KMS-11 (cell line): ENCODE measurements around the gene DUSP6.

Source experiments
- H2AFZ ChIP-seq: fragments of 200-600 bp; sonication (generic); 2 replicates; pipeline ENCODE4 v1.6.1; 2016; ENCODE audit warnings: antibody characterized with exemption, mixed run types, low read depth
- H3K27ac ChIP-seq: fragments of 200-600 bp; sonication (generic); 2 replicates; pipeline ENCODE4 v1.6.1; 2016; ENCODE audit warnings: mild to moderate bottlenecking, mixed run types
- H3K27me3 ChIP-seq: fragments of 200-600 bp; sonication (generic); 2 replicates; pipeline ENCODE4 v1.6.1; 2017; ENCODE audit warnings: mild to moderate bottlenecking, low read depth, mixed run types, moderate library complexity; ENCODE audit not compliant: insufficient read depth
- H3K36me3 ChIP-seq: fragments of 200-600 bp; sonication (generic); 2 replicates; pipeline ENCODE4 v1.6.1; 2017; ENCODE audit warnings: mild to moderate bottlenecking, mixed run types; ENCODE audit not compliant: insufficient read depth
- H3K4me1 ChIP-seq: fragments of 200-600 bp; sonication (generic); 2 replicates; pipeline ENCODE4 v1.6.1; 2016; ENCODE audit warnings: mild to moderate bottlenecking, low read depth, mixed run types; ENCODE audit not compliant: poor library complexity, severe bottlenecking
- H3K4me2 ChIP-seq: fragments of 200-600 bp; sonication (generic); 2 replicates; pipeline ENCODE4 v1.7.0; 2016; ENCODE audit warnings: mild to moderate bottlenecking, mixed run types
- H3K4me3 ChIP-seq: fragments of 200-600 bp; sonication (generic); IDR thresholded peaks from 2 replicates; pipeline ENCODE4 v1.6.1; 2017; ENCODE audit warnings: low read depth, low read length, mixed read lengths; ENCODE audit not compliant: insufficient read depth
- H3K79me2 ChIP-seq: fragments of 200-600 bp; sonication (generic); 2 replicates; pipeline ENCODE4 v1.6.1; 2016; ENCODE audit warnings: low read depth, mixed run types; ENCODE audit not compliant: insufficient read depth
- H3K9ac ChIP-seq: fragments of 200-600 bp; sonication (generic); 2 replicates; pipeline ENCODE4 v1.6.1; 2016; ENCODE audit warnings: mild to moderate bottlenecking, mixed run types
- H4K20me1 ChIP-seq: fragments of 200-600 bp; sonication (generic); 2 replicates; pipeline ENCODE4 v1.6.1; 2016; ENCODE audit warnings: mild to moderate bottlenecking, mixed run types; ENCODE audit not compliant: insufficient read depth
- CTCF ChIP-seq: fragments of 200-600 bp; sonication (generic); conservative IDR thresholded peaks from 2 replicates; pipeline ENCODE4 v1.6.1; 2017; ENCODE audit warnings: low read depth, mild to moderate bottlenecking, antibody characterized with exemption, low read length, moderate library complexity, mixed read lengths

Gene DUSP6

GRCh38 chr12:89353188-89353822, 1.0 kb upstream of the DUSP6 start:
- peak overlapping the region; percentile 100 for H3K4me2 ChIP-seq

GRCh38 chr12:89352242-89352491, 134 bp downstream of the DUSP6 start:
- Histone ChIP-seq H3K27me3 (no peaks in the 10 kb centered on the region), H3K4me1 (peaks cover 30% of the 10 kb centered on the region), H3K9ac (peak overlapping the region; percentile 87), H3K4me2 (peak overlapping the region; percentile 88), H3K27ac (peak overlapping the region; percentile 99), H3K36me3 (peaks cover 12% of the 10 kb centered on the region; the same call in 1 of the 2 replicates), H3K79me2 (peaks cover 51% of the 10 kb centered on the region), H4K20me1 (no peaks in the 10 kb centered on the region), H2AFZ (no peak overlapping the region), H3K4me3 (no peak overlapping the region)
- no peak for TF ChIP-seq CTCF

More at GRCh38 chr12:89353188-89353822, 1.0 kb upstream of the DUSP6 start:
- TF ChIP-seq CTCF = no peak
- Histone ChIP-seq H3K4me1 (peaks cover 19% of the 10 kb centered on the region), H4K20me1 (no peaks in the 10 kb centered on the region), H3K4me3 (no peak overlapping the region), H3K9ac (peak overlapping the region; percentile 87), H3K27ac (peak overlapping the region; percentile 99), H3K36me3 (peaks cover 10% of the 10 kb centered on the region; the same call in 1 of the 2 replicates), H3K27me3 (no peaks in the 10 kb centered on the region), H3K79me2 (peaks cover 40% of the 10 kb centered on the region), H2AFZ (peak overlapping the region; percentile 75)

GRCh38 chr12:89351489-89352241, 636 bp downstream of the DUSP6 start:
- peaks cover 35% of the 10 kb centered on the region for H3K4me1 ChIP-seq
- H2AFZ ChIP-seq = 0 out of 2 replicates have a peak overlapping the region, but pooled peaks have one; percentile 10

More at GRCh38 chr12:89351489-89352241, 636 bp downstream of the DUSP6 start:
- peak overlapping the region; percentile 87 for H3K9ac ChIP-seq
- TF ChIP-seq CTCF = no peak
- no peaks in the 10 kb centered on the region for H4K20me1 ChIP-seq
- H3K79me2 ChIP-seq = peaks cover 54% of the 10 kb centered on the region
- no peak overlapping the region for H3K4me3 ChIP-seq
- peak overlapping the region; percentile 99 for H3K27ac ChIP-seq
- H3K27me3 ChIP-seq = no peaks in the 10 kb centered on the region
- H3K36me3 ChIP-seq = peaks cover 12% of the 10 kb centered on the region; the same call in 1 of the 2 replicates
- peak overlapping the region; percentile 88 for H3K4me2 ChIP-seq
